Suprapubic skin (tissue), 4 donors: Measurements from ENCODE around the gene CSRP1.

ENCODE experiments used
- POLR2A ChIP-seq, 2 donors: fragments of 450-650 bp; IDR thresholded peaks; one replicate each; pipeline ENCODE4 v1.6.1; 2017; ENCODE audit warnings: antibody characterized with exemption in 2 of 2, mild to moderate bottlenecking in 2 of 2, moderate library complexity in 2 of 2
- POLR2AphosphoS5 ChIP-seq, 3 donors: sonication (generic); formaldehyde crosslinking; IDR thresholded peaks; one replicate each; pipeline ENCODE4 v1.6.1; 2017; ENCODE audit warnings: antibody characterized with exemption in 3 of 3
- TF ChIP-seq, protein P1 (sequence below), 2 donors: fragments of 200-600 bp in 1 of 2; fragments of 450-650 bp in 1 of 2; sonication (generic) in 1 of 2; IDR thresholded peaks; one replicate each; pipeline ENCODE4 v1.5.1; 2016 to 2019; ENCODE audit warnings: antibody characterized with exemption in 2 of 2, mild to moderate bottlenecking in 1 of 2, moderate library complexity in 1 of 2

DNA sequence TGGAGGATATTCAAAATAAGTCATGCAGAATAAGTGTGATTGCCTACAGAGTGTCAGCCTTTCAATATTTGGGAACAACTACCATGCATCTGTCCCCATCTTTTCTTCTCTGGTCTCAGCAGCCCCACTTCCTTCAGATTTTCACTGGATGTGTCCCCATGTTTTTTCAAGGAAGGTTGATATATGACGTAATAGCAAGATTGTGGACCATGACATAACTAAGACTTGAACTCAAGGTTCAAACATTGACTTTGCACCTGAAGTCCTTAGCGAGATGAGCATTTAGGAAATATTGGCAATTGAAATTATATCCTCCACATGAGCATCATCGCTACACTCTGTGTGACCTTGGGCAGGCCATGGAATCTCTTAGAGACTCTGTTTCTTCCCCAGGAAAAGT, 37.8 kb upstream of the CSRP1 start:
- TF ChIP-seq POLR2A (IDR thresholded peaks at IDR 0.05), result no peak
- no peak for TF ChIP-seq POLR2AphosphoS5 (IDR thresholded peaks at IDR 0.05)
- TF ChIP-seq, protein P1, sequence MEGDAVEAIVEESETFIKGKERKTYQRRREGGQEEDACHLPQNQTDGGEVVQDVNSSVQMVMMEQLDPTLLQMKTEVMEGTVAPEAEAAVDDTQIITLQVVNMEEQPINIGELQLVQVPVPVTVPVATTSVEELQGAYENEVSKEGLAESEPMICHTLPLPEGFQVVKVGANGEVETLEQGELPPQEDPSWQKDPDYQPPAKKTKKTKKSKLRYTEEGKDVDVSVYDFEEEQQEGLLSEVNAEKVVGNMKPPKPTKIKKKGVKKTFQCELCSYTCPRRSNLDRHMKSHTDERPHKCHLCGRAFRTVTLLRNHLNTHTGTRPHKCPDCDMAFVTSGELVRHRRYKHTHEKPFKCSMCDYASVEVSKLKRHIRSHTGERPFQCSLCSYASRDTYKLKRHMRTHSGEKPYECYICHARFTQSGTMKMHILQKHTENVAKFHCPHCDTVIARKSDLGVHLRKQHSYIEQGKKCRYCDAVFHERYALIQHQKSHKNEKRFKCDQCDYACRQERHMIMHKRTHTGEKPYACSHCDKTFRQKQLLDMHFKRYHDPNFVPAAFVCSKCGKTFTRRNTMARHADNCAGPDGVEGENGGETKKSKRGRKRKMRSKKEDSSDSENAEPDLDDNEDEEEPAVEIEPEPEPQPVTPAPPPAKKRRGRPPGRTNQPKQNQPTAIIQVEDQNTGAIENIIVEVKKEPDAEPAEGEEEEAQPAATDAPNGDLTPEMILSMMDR (IDR thresholded peaks at IDR 0.05), result no peak
